HG02938 (cell line): Measurements from ENCODE around the gene CACNG3.
"Not testable (repeated sequence)": the region's sequence is repeated elsewhere in the genome, so short reads cannot be mapped to it uniquely, and the experiment has no call there.

ENCODE experiments used
- ATAC-seq: cut with Tn5 transposase; IDR thresholded peaks from one replicate; pipeline ENCODE4 v1.9.1; 2021; ENCODE audit warnings: mild to moderate bottlenecking, moderate library complexity; ENCODE audit not compliant: unreplicated experiment

The CACNG3 gene

GRCh38 chr16:24255456-24256371, at the start of gene CACNG3:
Gene CACNG3, plus strand, starts transcription at chr16:24256335. Its CDS starts 420 bp downstream, at chr16:24256755.
- no peak for ATAC-seq

GRCh38 chr16:24206926-24207325, 49.2 kb upstream of the CACNG3 start:
- ATAC-seq, result no peak

DNA sequence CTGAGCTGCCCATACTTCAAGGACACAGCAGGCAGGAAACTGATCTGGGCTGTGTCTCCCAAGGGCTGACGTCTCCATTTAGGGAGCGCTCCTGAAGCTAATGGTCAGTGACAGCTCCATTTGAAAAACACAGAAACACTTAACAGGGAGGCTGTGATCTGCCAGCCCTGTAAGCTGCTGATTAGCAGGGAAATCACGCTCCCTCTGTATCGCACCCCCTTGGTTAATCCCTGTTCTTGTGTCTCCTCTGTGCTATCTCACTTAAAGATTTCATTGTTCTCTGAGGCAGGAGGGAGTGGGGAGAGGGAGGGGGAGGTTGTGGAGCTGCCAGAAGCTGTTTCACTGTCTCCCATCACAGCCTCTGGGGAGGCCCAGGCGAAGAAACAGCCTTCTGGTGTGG, 47.4 kb upstream of the CACNG3 start:
- no peak for ATAC-seq

DNA sequence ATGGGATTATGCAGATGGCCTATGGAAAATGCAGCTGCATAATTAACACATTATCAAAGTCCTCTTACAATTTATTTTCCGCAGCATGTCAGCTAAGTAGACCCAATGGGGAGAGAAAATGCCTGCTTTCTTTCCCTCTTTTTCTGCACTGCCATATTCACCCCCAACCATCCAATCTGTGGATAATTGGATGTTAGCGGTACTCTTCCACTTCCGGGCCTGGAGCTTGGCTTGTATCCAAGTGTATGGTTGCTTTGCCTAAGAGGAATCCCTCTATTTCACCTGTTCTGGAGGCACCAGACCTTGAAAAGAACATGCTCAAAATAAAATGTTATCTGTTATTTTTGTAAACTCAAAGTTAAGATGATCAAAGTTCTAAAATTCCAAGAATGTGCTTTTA, 41.1 kb upstream of the CACNG3 start:
- no peak for ATAC-seq

DNA sequence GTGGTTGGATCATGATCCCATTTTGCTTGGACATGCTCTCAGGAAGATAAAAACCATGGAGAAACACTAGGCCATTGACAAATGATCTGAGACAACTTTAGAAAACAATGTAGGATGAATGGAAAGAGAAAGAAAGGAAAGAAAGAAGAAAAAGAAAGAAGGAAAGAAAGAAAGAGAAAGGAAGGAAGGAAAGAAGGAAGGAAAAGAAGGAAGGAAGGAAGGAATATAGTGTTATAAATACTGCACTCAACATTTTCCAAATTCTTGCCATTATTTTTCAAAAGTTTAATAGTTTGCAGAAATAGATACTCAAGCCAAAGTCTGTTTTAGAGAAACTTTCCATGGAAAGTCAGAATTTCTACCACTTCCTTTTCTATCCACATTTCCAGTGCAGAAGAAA, 39.2 kb upstream of the CACNG3 start:
- ATAC-seq, result no peak

DNA sequence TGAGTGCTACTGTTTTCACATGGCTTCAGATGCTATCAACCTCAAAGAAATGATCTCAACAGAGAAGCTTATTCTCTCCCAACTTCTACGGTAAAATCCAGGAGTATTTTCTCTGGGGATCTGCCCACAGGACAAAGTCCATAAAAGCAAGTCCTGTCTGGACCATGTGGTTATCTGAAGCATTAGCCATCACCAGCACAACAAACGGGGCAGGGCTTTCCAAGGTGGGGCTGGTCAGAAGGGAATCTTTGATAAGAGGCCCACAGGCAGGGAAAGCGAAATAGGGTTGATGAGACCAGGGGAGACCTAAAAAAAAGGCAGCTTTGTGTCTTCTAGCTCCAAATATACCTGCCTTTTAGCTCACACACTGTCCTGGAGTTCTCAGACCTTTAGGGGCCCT, 38.7 kb upstream of the CACNG3 start:
- no peak for ATAC-seq

DNA sequence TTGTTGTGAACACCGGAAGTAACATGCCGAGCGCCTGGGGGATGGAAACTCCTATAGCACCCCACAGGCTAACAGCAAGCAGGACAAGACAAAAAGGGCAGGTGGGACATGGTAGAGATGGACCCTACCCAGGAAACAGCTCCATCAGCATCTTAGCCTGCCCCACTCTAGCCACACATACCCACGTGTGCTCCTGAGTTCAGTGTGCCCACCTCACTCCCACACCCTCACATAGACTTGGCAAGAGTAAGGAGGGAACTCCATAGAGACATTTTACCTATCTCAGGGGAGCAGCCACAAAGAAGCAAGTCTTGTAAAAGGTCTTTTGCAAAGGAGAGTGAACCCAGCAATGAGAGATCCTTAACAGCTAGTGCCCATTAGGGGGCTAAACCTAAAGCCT, 37.8 kb upstream of the CACNG3 start:
- ATAC-seq, result no peak

DNA sequence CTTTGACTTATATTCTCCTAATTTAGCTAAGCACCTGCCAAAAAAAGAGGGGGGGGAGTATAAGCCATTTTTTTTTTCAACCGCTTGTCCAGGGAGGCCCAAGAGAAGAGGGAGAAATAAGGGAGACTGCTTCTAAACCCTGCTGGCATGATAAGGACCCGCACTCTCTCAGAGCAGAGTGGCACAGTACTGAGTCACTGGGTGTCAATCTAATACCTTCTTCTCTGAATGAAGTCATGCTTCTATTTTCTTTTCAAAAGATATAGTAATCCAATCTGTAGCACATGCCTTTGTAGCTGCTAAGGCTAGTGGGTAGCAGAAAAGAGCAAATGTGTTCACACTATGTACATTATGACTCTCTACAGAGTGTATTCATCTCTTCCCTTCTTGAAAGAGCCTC, 34.9 kb upstream of the CACNG3 start:
- ATAC-seq, result no peak

DNA sequence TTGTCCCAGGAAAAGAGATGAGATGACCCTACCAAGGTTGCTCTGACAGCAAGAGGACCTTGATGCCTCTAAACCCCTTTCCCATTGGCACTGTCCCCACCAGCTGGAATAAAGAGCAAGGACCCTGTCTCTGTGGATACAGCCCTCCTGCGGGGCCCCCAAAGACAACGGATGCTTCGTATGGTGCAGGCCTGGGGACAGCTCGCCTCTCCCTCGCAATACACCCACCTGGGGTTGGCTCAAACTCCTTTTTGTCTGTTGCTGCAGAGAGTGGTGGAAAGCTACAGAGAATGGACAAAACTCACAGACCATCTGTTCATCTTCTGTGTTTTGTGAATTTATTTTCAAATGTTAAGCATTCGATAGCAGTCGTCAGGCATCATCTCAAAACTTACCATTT, 27.6 kb upstream of the CACNG3 start:
- ATAC-seq, result no peak

DNA sequence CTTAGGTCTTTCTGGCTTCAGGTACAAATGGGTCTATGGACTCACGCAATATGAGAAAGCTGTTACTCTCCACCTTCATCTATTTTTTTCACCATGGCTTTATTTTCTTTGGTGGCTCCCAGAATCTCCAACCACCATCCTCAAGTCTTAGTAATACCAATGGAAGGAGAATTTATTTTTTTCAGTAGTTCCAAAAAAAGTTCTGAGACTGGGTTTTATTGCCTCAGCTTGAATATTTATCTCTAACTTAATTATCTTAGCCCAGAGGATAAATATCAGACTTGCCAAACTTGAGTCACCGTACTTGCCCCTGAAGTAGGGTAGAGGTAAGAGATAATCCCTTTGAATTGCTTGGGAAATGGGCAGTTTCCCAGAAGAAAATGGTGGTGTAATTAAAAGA, 23.2 kb upstream of the CACNG3 start:
- no peak for ATAC-seq

DNA sequence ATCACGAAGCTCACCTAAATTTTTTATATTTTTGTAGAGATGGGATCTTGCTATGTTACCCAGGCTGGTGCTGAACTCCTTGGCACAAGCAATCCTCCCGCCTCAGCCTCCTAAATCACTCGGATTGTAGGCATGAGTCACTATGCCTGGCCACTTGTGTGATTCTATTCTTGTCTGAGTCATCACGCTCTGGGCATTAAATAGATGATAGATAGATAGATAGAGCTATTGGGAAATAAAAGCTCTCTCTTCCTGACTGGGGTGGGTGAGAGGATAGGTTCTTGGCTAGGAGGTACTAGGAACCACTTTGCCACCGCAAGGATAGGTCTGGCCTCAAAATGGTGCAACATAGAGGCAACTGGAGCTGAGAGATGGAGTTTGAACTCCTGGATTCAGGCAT, 21.4 kb upstream of the CACNG3 start:
- no peak for ATAC-seq

DNA sequence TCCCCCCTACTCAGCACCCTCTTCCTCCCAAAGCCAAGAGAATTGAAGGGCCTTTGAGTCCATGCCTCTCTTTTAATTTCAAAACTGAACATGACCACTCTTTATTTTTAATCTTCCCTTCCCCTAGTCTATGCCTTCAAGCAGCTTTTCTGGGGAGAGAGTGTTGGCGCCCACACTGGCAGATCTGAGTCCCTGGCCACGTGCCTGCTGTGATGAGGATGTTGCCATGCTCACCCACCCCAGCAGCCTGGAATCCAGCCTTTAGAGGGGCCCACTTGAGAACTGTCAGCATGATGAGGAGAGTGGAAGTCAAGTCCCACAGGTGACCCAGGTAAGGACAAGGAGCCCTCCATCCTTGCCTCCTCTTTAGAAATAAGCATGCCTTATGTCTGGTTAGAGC, 20.3 kb upstream of the CACNG3 start:
- ATAC-seq, result no peak

- ATAC-seq, result not testable (repeated sequence)
Observed at GRCh38 chr16:24238846-24239245, 17.3 kb upstream of the CACNG3 start.

- ATAC-seq, result no peak
Observed at GRCh38 chr16:24246911-24247607, 9.1 kb upstream of the CACNG3 start.

GRCh38 chr16:24253192-24253591, 2.9 kb upstream of the CACNG3 start:
- no peak for ATAC-seq

GRCh38 chr16:24257958-24258357, 1.8 kb downstream of the CACNG3 start:
- ATAC-seq, result no peak

DNA sequence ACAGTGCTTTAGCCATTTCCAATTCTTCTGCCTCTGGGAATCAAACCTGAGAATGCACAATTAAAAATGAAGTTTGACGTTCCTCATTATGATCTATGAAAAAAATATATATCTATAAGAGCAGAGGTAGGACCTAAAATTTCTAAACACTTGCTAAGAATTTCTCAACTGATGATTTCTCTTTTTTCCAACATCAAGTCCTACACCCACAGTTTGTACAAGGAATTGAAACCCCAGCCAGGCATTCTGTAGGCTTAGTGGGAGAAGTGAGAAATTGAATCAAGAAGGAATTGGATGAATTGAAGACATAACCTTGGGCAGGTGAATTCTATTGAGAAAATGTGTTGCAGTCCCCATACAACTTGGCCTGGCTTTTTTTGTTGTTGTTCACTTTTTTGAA, 2.7 kb downstream of the CACNG3 start:
- no peak for ATAC-seq

- ATAC-seq, result no peak
Observed at GRCh38 chr16:24262816-24263215, 6.7 kb downstream of the CACNG3 start.

DNA sequence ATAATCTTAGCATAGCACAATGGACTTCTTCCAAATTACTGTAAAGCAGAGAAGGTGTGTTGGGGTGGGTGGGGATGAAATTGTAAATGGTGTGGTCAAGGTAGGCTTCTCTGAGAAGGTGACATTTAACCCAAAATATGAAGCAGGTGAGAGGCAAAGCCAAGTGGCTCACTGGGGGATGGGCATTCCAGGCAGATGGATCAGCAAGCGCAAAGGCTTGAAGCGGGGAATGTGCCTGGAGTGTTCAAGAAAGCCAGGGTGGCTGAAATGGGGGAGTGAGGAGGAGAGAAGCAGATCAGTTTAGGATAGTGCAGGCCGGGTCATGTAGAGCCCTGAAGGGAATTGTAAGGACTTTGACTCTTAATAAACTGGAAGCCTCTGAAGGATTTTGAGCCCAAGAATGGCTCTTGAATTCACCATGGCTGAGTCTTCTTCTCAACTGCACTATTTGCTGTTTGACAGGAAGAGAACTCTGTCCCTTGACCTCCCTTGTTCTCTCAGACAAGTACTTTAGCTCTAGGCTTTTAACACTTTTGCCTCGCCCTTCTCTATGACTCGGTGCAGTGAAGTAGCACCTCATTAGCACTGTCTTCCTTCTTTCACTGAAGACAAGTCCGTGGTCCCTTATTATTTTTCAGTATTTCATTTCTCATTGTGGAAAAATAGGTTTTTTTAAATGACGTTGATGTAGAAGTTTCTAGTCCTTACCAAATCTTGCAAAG, 14.7 kb downstream of the CACNG3 start:
- ATAC-seq, result no peak

GRCh38 chr16:24272379-24272778, 16.2 kb downstream of the CACNG3 start:
- no peak for ATAC-seq

- no peak for ATAC-seq
Observed at GRCh38 chr16:24273508-24274182, 17.5 kb downstream of the CACNG3 start.
